Astrocyte (in vitro differentiated cells and primary cell): ENCODE measurements around the gene TMEM151A. TPM values are rescaled to one million over a fixed set of nuclear protein-coding genes. Genes with fewer than 3 reads are reported as not detected.

Experiments used
- DNase-seq: peaks from one replicate; pipeline ENCODE4 v3.0.0-alpha.2; 2010; ENCODE audit warnings: low read depth
- FAIRE-seq: peaks from 2 replicates; lab custom pipeline; 2011; peaks lifted over from hg19 to GRCh38; lab: Jason Lieb, UNC
- H2AFZ ChIP-seq: 2 replicates; pipeline ENCODE4 v1.6.0; 2012; ENCODE audit warnings: low read depth, low read length, inconsistent platforms
- H3K27ac ChIP-seq: 2 replicates; pipeline ENCODE4 v1.5.1; 2011; ENCODE audit warnings: low read depth, low read length, inconsistent platforms
- H3K27me3 ChIP-seq: 2 replicates; pipeline ENCODE4 v1.6.0; 2011; ENCODE audit warnings: low read length, inconsistent platforms; ENCODE audit not compliant: insufficient read depth
- H3K36me3 ChIP-seq: 2 replicates; pipeline ENCODE4 v1.5.1; 2011; ENCODE audit warnings: low read length, inconsistent platforms; ENCODE audit not compliant: insufficient read depth
- H3K4me1 ChIP-seq: 2 replicates; pipeline ENCODE4 v1.5.1; 2011; ENCODE audit warnings: low read length, inconsistent platforms; ENCODE audit not compliant: insufficient read depth
- H3K4me2 ChIP-seq: 2 replicates; pipeline ENCODE4 v1.6.0; 2012; ENCODE audit warnings: low read length, inconsistent platforms
- H3K4me3 ChIP-seq: 2 replicates; pipeline ENCODE4 v1.5.1; 2011; ENCODE audit warnings: low read depth, mild to moderate bottlenecking, low read length, inconsistent platforms; ENCODE audit not compliant: insufficient read depth
- H3K79me2 ChIP-seq: 2 replicates; pipeline ENCODE4 v1.6.0; 2012; ENCODE audit warnings: mild to moderate bottlenecking, low read length, inconsistent platforms; ENCODE audit not compliant: insufficient read depth
- H3K9ac ChIP-seq: 2 replicates; pipeline ENCODE4 v1.6.0; 2012; ENCODE audit warnings: mild to moderate bottlenecking, low read length, inconsistent platforms
- H3K9me3 ChIP-seq: 2 replicates; pipeline ENCODE4 v1.5.1; 2012; ENCODE audit warnings: low read depth, mild to moderate bottlenecking, low read length, inconsistent platforms; ENCODE audit not compliant: insufficient read depth
- H4K20me1 ChIP-seq: 2 replicates; pipeline ENCODE4 v1.6.0; 2012; ENCODE audit warnings: low read length, inconsistent platforms; ENCODE audit not compliant: insufficient read depth
- H3K27ac Mint-ChIP-seq: one replicate; pipeline ENCODE4 v1.8.0; 2021; ENCODE audit warnings: mild to moderate bottlenecking, mixed read lengths; ENCODE audit not compliant: unreplicated experiment
- H3K27me3 Mint-ChIP-seq: one replicate; pipeline ENCODE4 v1.8.0; 2021; ENCODE audit warnings: low read depth, mixed read lengths; ENCODE audit not compliant: unreplicated experiment
- H3K36me3 Mint-ChIP-seq: one replicate; pipeline ENCODE4 v1.8.0; 2021; ENCODE audit warnings: low read depth, mixed read lengths; ENCODE audit not compliant: unreplicated experiment
- H3K4me1 Mint-ChIP-seq: one replicate; pipeline ENCODE4 v1.8.0; 2021; ENCODE audit warnings: low read depth, mixed read lengths; ENCODE audit not compliant: unreplicated experiment
- H3K4me3 Mint-ChIP-seq: one replicate; pipeline ENCODE4 v1.8.0; 2021; ENCODE audit warnings: mild to moderate bottlenecking, moderate library complexity, mixed read lengths; ENCODE audit not compliant: unreplicated experiment
- H3K9me3 Mint-ChIP-seq: one replicate; pipeline ENCODE4 v1.8.0; 2021; ENCODE audit warnings: mild to moderate bottlenecking, mixed read lengths; ENCODE audit not compliant: unreplicated experiment
- CTCF ChIP-seq: IDR thresholded peaks from 2 replicates; pipeline ENCODE4 v1.5.1; 2011; ENCODE audit warnings: low read depth, mild to moderate bottlenecking, inconsistent platforms, low read length, moderate library complexity; ENCODE audit not compliant: insufficient read depth
- EZH2 ChIP-seq: IDR thresholded peaks from 2 replicates; pipeline ENCODE4 v1.6.1; 2012; ENCODE audit warnings: mild to moderate bottlenecking, low read length, inconsistent platforms; ENCODE audit not compliant: insufficient read depth
- total RNA-seq: library from RNA; stranded (reverse); gene quantifications from 2 replicates; pipeline ENCODE4 v1.2.1, GENCODE V29; 2021

The TMEM151A gene
- total RNA-seq, 1 donor from 2014 or later: 2.0 TPM

DNA sequence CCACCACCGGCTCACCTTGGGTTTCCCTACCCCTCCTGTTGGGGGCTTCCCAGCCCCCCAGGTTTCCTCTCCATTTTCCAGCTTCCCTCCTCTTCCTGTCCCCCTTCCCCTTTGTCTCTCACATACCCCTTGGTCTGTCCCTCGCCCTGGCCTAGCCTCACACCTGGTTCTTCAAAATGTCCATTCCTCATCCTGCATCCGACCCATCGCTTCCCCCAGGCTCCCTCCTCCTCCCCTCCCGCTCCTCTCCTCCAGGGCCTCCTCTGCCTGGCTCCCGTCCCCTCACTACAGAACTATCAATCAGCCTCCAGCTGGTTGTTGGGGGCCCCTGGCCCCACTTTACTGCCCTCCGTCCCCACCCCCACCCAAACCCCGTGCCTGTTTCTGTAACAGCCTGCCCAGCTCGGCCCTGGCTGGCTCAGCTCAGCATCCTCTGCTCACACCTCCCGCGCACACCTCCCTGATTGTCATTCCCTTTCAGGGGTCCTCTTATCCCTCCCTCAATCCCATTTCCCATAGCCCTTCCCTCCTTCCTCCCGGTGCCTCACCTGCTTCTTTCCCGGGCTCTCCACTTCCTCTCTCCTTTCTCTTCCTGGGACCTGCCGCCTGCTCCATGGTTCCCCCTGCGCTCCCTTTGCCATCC, 12.5 kb upstream of the TMEM151A start:
- Histone ChIP-seq H2AFZ (no peak overlapping the region), H4K20me1 (peaks cover 66% of the 10 kb centered on the region), H3K79me2 (no peaks in the 10 kb centered on the region), H3K4me3 (no peak overlapping the region), H3K4me2 (peak overlapping the region; percentile 84), H3K36me3 (peaks cover 9% of the 10 kb centered on the region), H3K27me3 (no peaks in the 10 kb centered on the region), H3K4me1 (peaks cover 18% of the 10 kb centered on the region), H3K27ac (no peak overlapping the region), H3K9ac (peak overlapping the region; percentile 27), H3K9me3 (no peaks in the 10 kb centered on the region)
- Mint-ChIP-seq H3K27ac (peak overlapping the region; percentile 81), H3K4me1 (peaks cover 4% of the 10 kb centered on the region), H3K36me3 (peaks cover 5% of the 10 kb centered on the region), H3K9me3 (no peaks in the 10 kb centered on the region), H3K27me3 (no peaks in the 10 kb centered on the region), H3K4me3 (peak overlapping the region; percentile 67)
- TF ChIP-seq EZH2: no peak
- TF ChIP-seq CTCF: no peak
- FAIRE-seq: no peak
- no peak for DNase-seq

DNA sequence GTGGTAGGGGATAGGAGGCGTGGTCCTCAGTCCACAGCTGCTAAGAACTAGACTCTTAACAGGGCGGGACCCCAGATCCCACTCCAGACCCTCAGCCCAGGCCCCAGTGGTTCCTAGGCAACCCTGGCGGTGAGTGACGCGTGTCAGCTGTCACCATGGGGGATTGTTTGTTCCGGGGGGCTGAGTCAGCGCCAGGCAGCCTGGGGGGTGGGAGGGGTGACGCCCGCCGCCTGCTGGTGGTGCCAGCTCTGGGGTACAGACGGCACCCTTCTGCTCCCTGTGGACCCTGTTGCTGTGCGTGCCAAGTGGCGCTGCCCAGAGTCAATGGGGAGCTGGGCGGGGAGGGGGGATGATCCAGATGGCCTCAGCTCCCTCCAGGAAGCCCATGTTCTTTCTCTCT, 11.3 kb upstream of the TMEM151A start:
- DNase-seq (no peak), FAIRE-seq (no peak)
- no peaks in the 10 kb centered on the region for H3K9me3 Mint-ChIP-seq
- Histone ChIP-seq H3K4me1 (peaks cover 18% of the 10 kb centered on the region), H2AFZ (no peak overlapping the region), H3K79me2 (peaks cover 9% of the 10 kb centered on the region), H3K27ac (no peak overlapping the region), H3K4me2 (peak overlapping the region; percentile 17), H3K4me3 (no peak overlapping the region), H3K27me3 (no peaks in the 10 kb centered on the region), H3K36me3 (no peaks in the 10 kb centered on the region), H4K20me1 (peaks cover 67% of the 10 kb centered on the region), H3K9ac (no peak overlapping the region), H3K9me3 (no peaks in the 10 kb centered on the region)
- no peak for TF ChIP-seq CTCF
- no peak for TF ChIP-seq EZH2
- no peaks in the 10 kb centered on the region for H3K27me3 Mint-ChIP-seq
- no peak overlapping the region for H3K27ac Mint-ChIP-seq
- peaks cover 2% of the 10 kb centered on the region for H3K36me3 Mint-ChIP-seq
- H3K4me1 Mint-ChIP-seq: peaks cover 4% of the 10 kb centered on the region
- no peak overlapping the region for H3K4me3 Mint-ChIP-seq

GRCh38 chr11:66281001-66281400, 10.7 kb upstream of the TMEM151A start:
- no peak overlapping the region for H3K27ac ChIP-seq
- TF ChIP-seq EZH2: no peak
- TF ChIP-seq CTCF: no peak
- H3K4me3 ChIP-seq: no peak overlapping the region
- no peaks in the 10 kb centered on the region for H3K27me3 ChIP-seq
- Mint-ChIP-seq H3K4me3 (no peak overlapping the region), H3K36me3 (peaks cover 5% of the 10 kb centered on the region), H3K27ac (peak overlapping the region; percentile 54), H3K9me3 (no peaks in the 10 kb centered on the region), H3K4me1 (peaks cover 7% of the 10 kb centered on the region), H3K27me3 (no peaks in the 10 kb centered on the region)
- no peaks in the 10 kb centered on the region for H3K36me3 ChIP-seq
- no peak overlapping the region for H2AFZ ChIP-seq
- H3K4me1 ChIP-seq: peaks cover 18% of the 10 kb centered on the region
- FAIRE-seq (no peak), DNase-seq (no peak)
- H3K79me2 ChIP-seq: peaks cover 15% of the 10 kb centered on the region
- H3K9me3 ChIP-seq: no peaks in the 10 kb centered on the region
- peaks cover 70% of the 10 kb centered on the region for H4K20me1 ChIP-seq
- H3K9ac ChIP-seq: no peak overlapping the region
- H3K4me2 ChIP-seq: no peak overlapping the region
